ENCODE measurements around the gene DMP1.
"Not testable (repeated sequence)": the region's sequence is repeated elsewhere in the genome, so short reads cannot be mapped to it uniquely, and the experiment has no call there.

The DMP1 gene

DNA sequence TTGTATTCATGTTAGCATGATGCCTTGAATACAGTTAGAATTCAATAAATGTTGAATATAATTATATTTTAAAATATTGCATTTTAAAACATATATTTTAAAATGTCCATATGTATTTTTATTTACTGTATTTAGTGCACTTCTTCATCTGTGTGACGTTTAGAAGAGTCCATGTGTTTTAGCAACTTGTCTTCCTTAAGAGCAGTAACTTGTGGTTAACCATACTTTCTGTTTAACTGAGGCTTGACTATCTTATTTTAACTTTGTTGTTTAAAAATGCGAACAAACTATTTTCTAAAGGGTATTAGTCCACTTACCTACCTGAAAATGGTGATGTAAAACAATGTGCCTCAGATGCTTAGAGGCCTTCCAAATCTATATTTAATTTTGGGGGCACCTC lies 858 bp downstream of the DMP1 start:
- H3K9me3 Mint-ChIP-seq, result no peaks in the 10 kb centered on the region
- no peak for DNase-seq (ENCODE audit: low spot score in 2 of 2)
- no peak for ATAC-seq (replicated peaks; ENCODE audit: extremely low read depth, poor library complexity, severe bottlenecking)
- H3K27me3 Mint-ChIP-seq, result peaks cover 50% of the 10 kb centered on the region
- no peaks in the 10 kb centered on the region for H3K4me1 Mint-ChIP-seq
- no peak overlapping the region for H3K4me3 Mint-ChIP-seq
- H3K36me3 Mint-ChIP-seq (ENCODE audit: insufficient read depth), result no peaks in the 10 kb centered on the region
- no peak overlapping the region for H3K27ac Mint-ChIP-seq (ENCODE audit: low read depth)

DNA sequence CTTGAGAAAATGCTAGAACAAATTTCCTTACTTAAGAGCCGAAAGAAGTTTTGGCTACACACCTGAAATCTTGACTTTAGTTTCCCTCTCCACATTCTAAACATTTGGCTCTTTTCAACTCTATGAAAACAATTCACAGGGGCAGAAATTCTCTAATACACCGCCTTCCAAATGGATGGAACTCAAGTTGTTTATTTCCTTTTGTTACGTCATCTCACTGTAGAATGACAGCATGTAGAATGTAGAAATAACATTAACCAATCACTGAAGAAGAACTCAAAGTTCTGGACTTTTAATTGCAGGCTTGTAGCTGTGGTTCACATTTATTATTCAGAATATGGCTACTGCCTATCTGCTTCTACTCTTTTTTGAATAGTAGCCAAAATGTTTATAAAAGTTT lies 1.9 kb downstream of the DMP1 start:
- Mint-ChIP-seq H3K27ac (ENCODE audit: low read depth) (no peak overlapping the region), H3K9me3 (no peaks in the 10 kb centered on the region), H3K4me1 (no peaks in the 10 kb centered on the region), H3K4me3 (no peak overlapping the region), H3K27me3 (peaks cover 55% of the 10 kb centered on the region), H3K36me3 (ENCODE audit: insufficient read depth) (no peaks in the 10 kb centered on the region)
- DNase-seq (ENCODE audit: low spot score in 2 of 2), result no peak
- no peak for ATAC-seq (replicated peaks; ENCODE audit: extremely low read depth, poor library complexity, severe bottlenecking)

DNA sequence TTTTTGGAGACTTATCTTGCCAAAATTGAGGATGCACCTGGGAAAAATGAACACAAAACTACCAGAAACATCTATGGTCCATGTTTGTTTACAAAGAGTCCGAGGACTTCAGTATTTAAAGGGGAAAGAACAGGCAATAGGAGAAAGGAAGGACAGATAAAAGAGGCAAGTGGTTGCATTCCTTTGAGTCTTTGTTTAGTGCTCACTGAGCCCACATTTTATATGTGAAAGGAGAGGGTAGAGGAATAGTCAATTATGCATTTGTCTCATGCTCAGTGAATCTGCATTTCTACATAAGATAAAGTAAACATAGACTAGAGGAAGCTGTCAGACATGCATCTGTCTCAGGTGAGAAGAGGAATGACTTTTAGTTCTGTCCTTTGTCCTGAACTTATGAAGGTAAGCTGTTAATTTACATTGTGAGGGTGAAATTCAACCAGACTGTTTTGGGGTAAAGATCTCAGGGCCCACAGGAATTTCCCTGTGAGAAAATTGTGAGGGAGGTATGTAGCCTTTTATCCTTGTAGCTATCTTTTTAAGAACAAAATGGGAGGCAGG lies 4.5 kb downstream of the DMP1 start:
- ATAC-seq (replicated peaks; ENCODE audit: extremely low read depth, poor library complexity, severe bottlenecking), result no peak
- Mint-ChIP-seq H3K27ac (ENCODE audit: low read depth) (no peak overlapping the region), H3K36me3 (ENCODE audit: insufficient read depth) (no peaks in the 10 kb centered on the region), H3K4me3 (no peak overlapping the region), H3K27me3 (peaks cover 46% of the 10 kb centered on the region), H3K9me3 (no peaks in the 10 kb centered on the region), H3K4me1 (no peaks in the 10 kb centered on the region)
- no peak for DNase-seq (ENCODE audit: low spot score in 2 of 2)

DNA sequence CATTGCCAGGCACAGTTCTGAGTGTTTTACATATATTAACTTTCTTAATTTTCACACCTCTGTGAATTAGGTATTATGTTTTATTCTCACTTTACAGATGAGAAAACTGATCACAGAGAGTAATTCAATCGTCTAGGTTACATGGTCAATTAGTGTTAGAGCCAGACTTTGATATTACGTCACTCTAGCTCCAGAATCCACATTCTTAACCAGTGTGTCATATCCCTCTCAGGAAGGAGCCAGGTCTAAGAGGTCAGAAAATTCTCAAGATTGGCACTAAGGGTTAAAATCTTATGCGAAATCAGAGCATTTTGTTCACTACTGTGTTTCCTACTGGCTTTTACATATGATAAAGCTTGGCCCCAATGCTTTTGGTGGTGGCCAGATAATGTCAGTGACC lies 7.4 kb downstream of the DMP1 start:
- Mint-ChIP-seq H3K36me3 (ENCODE audit: insufficient read depth) (no peaks in the 10 kb centered on the region), H3K27me3 (peaks cover 45% of the 10 kb centered on the region), H3K27ac (ENCODE audit: low read depth) (no peak overlapping the region), H3K4me3 (no peak overlapping the region), H3K9me3 (no peaks in the 10 kb centered on the region), H3K4me1 (no peaks in the 10 kb centered on the region)
- no peak for ATAC-seq (replicated peaks; ENCODE audit: extremely low read depth, poor library complexity, severe bottlenecking)
- no peak for DNase-seq (ENCODE audit: low spot score in 2 of 2)

DNA sequence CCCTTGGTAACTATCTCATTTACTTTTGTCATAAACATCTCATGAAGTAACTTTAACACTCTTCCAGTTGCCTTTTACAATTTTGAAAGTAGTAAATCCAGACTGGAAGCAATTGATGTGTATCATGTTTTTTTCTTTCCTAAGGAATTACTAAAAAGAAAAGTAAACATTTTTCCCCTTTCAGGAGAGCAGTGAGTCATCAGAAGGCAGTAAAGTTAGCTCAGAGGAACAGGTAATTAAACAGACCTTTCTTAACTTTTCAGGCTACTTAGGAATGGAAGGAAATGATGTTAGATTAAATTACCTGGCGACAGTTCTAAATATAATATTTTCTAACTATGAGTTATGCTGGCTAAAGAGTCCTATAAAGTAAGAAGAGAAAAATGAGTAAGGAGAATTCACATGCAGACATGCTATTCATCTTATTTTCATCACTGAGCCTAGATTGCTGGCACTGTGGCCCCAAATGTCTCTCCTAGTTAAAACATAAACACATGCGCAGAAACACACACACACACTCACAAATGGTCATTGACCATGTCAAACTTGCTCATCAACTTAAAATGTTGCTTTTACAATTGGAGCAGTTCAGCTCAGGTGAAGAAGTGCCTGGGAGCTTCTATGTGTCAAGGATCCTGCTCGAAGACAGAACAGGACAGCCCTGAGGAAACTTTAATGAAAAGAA lies 9.3 kb downstream of the DMP1 start:
- Mint-ChIP-seq H3K9me3 (no peaks in the 10 kb centered on the region), H3K27me3 (peaks cover 46% of the 10 kb centered on the region), H3K27ac (ENCODE audit: low read depth) (no peak overlapping the region), H3K36me3 (ENCODE audit: insufficient read depth) (no peaks in the 10 kb centered on the region), H3K4me3 (no peak overlapping the region), H3K4me1 (no peaks in the 10 kb centered on the region)
- DNase-seq (ENCODE audit: low spot score in 2 of 2) (no peak), ATAC-seq (replicated peaks; ENCODE audit: extremely low read depth, poor library complexity, severe bottlenecking) (no peak)

DNA sequence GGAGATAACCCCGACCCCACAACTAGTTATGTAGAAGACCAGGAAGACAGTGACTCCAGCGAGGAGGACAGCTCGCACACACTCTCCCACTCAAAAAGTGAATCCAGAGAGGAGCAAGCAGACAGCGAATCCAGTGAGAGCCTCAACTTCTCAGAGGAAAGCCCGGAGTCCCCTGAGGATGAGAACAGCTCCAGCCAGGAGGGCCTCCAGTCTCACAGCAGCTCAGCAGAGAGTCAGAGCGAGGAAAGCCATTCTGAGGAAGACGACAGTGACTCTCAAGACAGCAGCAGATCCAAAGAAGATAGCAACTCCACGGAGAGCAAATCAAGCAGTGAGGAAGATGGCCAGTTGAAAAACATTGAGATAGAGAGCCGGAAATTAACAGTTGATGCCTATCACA lies 12.8 kb downstream of the DMP1 start:
- DNase-seq (ENCODE audit: low spot score in 2 of 2) (no peak), ATAC-seq (replicated peaks; ENCODE audit: extremely low read depth, poor library complexity, severe bottlenecking) (no peak)
- H3K27ac Mint-ChIP-seq (ENCODE audit: low read depth), result no peak overlapping the region
- H3K4me1 Mint-ChIP-seq, result no peaks in the 10 kb centered on the region
- no peak overlapping the region for H3K4me3 Mint-ChIP-seq
- H3K27me3 Mint-ChIP-seq, result peaks cover 26% of the 10 kb centered on the region
- H3K36me3 Mint-ChIP-seq (ENCODE audit: insufficient read depth), result peaks cover 2% of the 10 kb centered on the region
- no peaks in the 10 kb centered on the region for H3K9me3 Mint-ChIP-seq

DNA sequence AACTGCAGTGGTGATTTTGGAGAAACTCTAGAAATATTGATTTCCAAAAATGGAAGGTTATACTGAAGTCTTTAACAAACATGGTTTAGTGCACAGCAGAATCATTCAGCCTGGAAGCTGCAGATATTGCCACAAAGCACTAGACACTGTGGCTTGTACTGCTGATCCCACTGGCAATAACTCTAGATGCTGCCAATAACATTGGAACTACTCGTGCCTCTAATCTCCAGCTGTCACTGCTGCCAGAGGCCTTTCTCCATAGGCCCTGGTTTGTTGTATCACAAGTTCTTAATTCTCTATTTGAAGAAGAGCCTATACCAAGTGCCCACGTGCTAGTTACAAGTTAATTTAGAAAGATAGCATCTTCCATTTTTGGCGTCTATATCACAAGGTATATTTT lies 19.3 kb downstream of the DMP1 start:
- H3K9me3 Mint-ChIP-seq, result peaks cover 9% of the 10 kb centered on the region
- peaks cover 2% of the 10 kb centered on the region for H3K36me3 Mint-ChIP-seq (ENCODE audit: insufficient read depth)
- no peaks in the 10 kb centered on the region for H3K4me1 Mint-ChIP-seq
- DNase-seq (ENCODE audit: low spot score in 2 of 2) (no peak), ATAC-seq (replicated peaks; ENCODE audit: extremely low read depth, poor library complexity, severe bottlenecking) (no peak)
- no peak overlapping the region for H3K4me3 Mint-ChIP-seq
- no peak overlapping the region for H3K27ac Mint-ChIP-seq (ENCODE audit: low read depth)
- H3K27me3 Mint-ChIP-seq, result peaks cover 15% of the 10 kb centered on the region

DNA sequence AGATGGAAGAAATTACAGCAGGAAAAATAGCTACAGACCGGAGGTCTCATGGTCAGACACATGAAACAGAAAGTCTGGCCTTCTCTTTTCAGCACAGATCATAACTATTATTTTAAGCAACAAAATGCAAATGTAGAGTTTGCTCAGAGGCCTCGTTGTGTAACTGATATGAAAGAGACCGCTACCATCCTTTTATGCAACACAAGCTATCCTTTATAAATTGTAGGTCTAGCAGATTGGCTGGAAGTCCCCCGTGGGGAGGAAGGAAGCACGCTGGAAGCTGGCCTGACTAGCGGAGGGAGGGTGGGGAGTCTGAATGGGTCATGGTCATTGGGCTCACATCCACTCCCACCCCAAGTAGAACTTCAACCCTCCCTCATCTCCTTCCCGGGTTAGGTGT lies 27.7 kb downstream of the DMP1 start:
- Mint-ChIP-seq H3K27ac (ENCODE audit: low read depth) (no peak overlapping the region), H3K9me3 (peaks cover 7% of the 10 kb centered on the region), H3K4me1 (no peaks in the 10 kb centered on the region), H3K36me3 (ENCODE audit: insufficient read depth) (no peaks in the 10 kb centered on the region), H3K27me3 (peaks cover 9% of the 10 kb centered on the region), H3K4me3 (no peak overlapping the region)
- DNase-seq (ENCODE audit: low spot score in 2 of 2) (no peak), ATAC-seq (replicated peaks; ENCODE audit: extremely low read depth, poor library complexity, severe bottlenecking) (no peak)

DNA sequence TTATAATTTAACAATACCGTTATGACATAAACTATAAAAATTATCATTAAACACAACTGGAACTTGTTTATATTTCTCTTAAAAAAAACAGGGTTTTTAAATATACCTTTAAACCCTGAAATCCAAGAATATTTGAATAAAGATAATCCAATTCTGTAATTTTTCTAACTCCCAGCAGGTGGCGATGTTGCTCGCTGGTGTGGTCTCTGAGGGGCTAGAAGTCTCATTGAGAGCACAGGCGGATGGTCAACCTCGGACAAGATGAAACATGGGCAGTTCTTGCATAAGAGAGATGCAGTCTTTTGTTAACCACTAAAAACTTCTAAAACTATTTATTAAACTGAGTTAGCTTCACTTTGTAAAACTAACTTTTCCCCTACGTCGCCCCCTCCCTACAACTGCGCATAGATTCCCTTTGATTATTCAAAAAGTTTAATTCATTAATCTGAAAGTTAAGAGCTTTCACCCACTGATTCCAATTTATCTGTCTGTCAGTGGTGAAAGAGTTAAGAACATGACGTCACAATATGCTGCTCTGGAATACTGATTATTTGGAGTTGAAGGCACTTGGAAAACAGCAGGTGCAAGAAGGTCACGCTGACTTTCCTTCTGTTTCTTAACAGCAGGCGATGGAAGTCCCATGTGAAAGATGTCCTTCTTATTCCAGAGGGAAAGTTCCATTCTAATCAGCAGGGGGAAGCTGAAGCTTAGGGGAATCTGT lies 29.5 kb downstream of the DMP1 start:
- Mint-ChIP-seq H3K9me3 (no peaks in the 10 kb centered on the region), H3K36me3 (ENCODE audit: insufficient read depth) (no peaks in the 10 kb centered on the region), H3K4me1 (no peaks in the 10 kb centered on the region), H3K27ac (ENCODE audit: low read depth) (no peak overlapping the region), H3K27me3 (peaks cover 2% of the 10 kb centered on the region), H3K4me3 (no peak overlapping the region)
- DNase-seq (ENCODE audit: low spot score in 2 of 2), result no peak
- no peak for ATAC-seq (replicated peaks; ENCODE audit: extremely low read depth, poor library complexity, severe bottlenecking)

DNA sequence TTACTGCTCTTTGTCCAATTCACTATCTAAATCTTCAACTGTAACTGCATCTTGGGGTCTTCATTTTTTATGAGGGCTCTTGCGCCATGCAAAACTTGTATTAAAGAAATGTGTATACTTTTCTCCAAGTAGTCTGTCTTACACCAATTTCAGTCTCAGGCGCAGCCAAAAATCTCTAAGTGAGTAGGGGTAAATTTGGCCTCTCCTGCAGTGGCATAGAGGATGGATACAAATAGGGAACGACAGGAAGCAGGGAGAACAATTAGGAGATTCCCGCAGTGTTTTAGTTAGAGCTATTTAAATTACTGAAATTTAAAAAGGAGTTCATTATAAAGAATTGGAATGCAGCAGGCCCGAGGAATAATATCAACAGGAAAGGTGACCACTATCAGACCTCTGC lies 30.2 kb downstream of the DMP1 start:
- no peak overlapping the region for H3K4me3 Mint-ChIP-seq
- no peaks in the 10 kb centered on the region for H3K9me3 Mint-ChIP-seq
- H3K36me3 Mint-ChIP-seq (ENCODE audit: insufficient read depth), result no peaks in the 10 kb centered on the region
- no peaks in the 10 kb centered on the region for H3K4me1 Mint-ChIP-seq
- no peak for DNase-seq (ENCODE audit: low spot score in 2 of 2)
- no peak overlapping the region for H3K27ac Mint-ChIP-seq (ENCODE audit: low read depth)
- no peaks in the 10 kb centered on the region for H3K27me3 Mint-ChIP-seq
- ATAC-seq (replicated peaks; ENCODE audit: extremely low read depth, poor library complexity, severe bottlenecking), result no peak

DNA sequence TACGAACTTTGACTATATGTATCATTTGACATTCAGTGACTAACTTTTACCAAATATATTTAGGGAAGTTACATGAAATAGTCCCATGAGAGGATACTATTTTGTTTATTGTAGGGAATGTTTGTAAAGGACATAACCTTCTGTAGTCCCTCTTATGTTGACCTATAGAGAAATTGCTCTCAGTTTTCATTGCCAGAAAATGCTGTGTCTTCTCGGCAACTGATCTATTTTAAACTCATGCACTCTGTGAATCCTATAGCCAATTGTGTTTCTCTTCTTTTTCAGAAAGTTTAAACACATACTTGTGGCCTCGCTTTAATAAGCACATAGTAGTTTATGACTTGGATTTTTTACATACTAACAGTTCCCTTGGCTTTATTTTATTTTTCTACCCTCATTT lies 38.2 kb downstream of the DMP1 start:
- no peak overlapping the region for H3K4me3 Mint-ChIP-seq
- peaks cover 10% of the 10 kb centered on the region for H3K9me3 Mint-ChIP-seq
- no peaks in the 10 kb centered on the region for H3K4me1 Mint-ChIP-seq
- no peak overlapping the region for H3K27ac Mint-ChIP-seq (ENCODE audit: low read depth)
- H3K36me3 Mint-ChIP-seq (ENCODE audit: insufficient read depth), result no peaks in the 10 kb centered on the region
- ATAC-seq (replicated peaks; ENCODE audit: extremely low read depth, poor library complexity, severe bottlenecking) (no peak), DNase-seq (ENCODE audit: low spot score in 2 of 2) (no peak)
- H3K27me3 Mint-ChIP-seq, result no peaks in the 10 kb centered on the region

DNA sequence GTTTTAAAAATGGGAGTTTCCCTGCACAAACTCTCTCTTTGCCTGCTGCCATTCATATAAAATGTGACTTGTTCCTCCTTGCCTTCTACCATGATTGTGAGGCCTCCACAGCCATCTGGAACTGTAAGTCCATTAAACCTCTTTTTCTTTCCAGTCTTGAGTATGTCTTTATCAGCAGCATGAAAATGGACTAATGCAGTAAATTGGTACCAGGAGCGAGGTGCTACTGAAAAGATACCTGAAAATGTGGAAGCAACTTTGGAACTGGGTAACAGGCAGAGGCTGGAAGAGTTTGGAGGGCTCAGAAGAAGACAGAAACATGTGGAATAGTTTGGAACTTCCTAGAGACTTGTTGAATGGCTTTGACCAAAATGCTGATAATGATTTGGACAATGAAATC lies 40.9 kb downstream of the DMP1 start:
- ATAC-seq (replicated peaks; ENCODE audit: extremely low read depth, poor library complexity, severe bottlenecking); H3K27me3 Mint-ChIP-seq; H3K4me1 Mint-ChIP-seq; H3K4me3 Mint-ChIP-seq; DNase-seq (ENCODE audit: low spot score in 2 of 2); H3K27ac Mint-ChIP-seq (ENCODE audit: low read depth); H3K36me3 Mint-ChIP-seq (ENCODE audit: insufficient read depth): not testable (repeated sequence)
- peaks cover 13% of the 10 kb centered on the region for H3K9me3 Mint-ChIP-seq

DNA sequence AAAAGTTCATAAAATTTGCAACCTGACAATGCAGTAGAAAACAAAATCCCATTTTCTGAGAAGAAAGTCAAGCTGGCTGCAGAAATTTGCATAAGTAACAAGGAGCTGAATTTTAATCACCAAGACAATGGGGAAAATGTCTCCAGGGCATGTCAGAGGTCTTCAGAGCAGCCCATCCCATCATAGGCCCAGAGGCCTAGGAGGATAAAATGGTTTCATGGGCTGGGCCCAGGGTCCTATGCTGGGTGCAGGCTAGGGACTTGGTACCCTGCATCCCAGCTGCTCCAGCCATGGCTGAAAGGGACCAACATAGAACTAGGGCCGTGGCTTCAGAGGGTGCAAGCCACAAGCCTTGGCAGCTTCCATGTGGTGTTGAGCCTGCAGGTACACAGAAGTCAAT lies 42.0 kb downstream of the DMP1 start:
- not testable (repeated sequence) for H3K4me1 Mint-ChIP-seq; H3K27ac Mint-ChIP-seq (ENCODE audit: low read depth); DNase-seq (ENCODE audit: low spot score in 2 of 2); H3K27me3 Mint-ChIP-seq; H3K4me3 Mint-ChIP-seq; ATAC-seq (replicated peaks; ENCODE audit: extremely low read depth, poor library complexity, severe bottlenecking); H3K36me3 Mint-ChIP-seq (ENCODE audit: insufficient read depth)
- peaks cover 13% of the 10 kb centered on the region for H3K9me3 Mint-ChIP-seq

Data from central memory CD8-positive, alpha-beta T cell (primary cell).